D721Med (cell line): ENCODE results near the gene IFI16.

ENCODE experiments used
- DNase-seq: peaks from one replicate; pipeline ENCODE4 v3.0.0; 2011; ENCODE audit warnings: low spot score; ENCODE audit not compliant: insufficient read length
- FAIRE-seq: peaks from 2 replicates; lab custom pipeline; 2011; peaks lifted over from hg19 to GRCh38; lab: Jason Lieb, UNC
- CTCF ChIP-seq: IDR thresholded peaks from 2 replicates; pipeline ENCODE4 v1.5.1; 2012; ENCODE audit warnings: mild to moderate bottlenecking, control low read depth; ENCODE audit not compliant: insufficient read depth; ENCODE audit errors: missing control alignments

Gene IFI16

GRCh38 chr1:159009704-159010361 lies at the start of gene IFI16:
IFI16 (plus strand) TSS chr1:159009907; CDS start chr1:159014681, 4,774 bp downstream.
- DNase-seq (no peak), FAIRE-seq (no peak)
- TF ChIP-seq CTCF: no peak

- DNase-seq: no peak
- no peak for TF ChIP-seq CTCF
- FAIRE-seq: no peak
These were observed 48.5 kb upstream of the IFI16 start for GRCh38 chr1:158961178-158961577.

GRCh38 chr1:158962983-158963382 lies 46.7 kb upstream of the IFI16 start:
- no peak for FAIRE-seq
- no peak for TF ChIP-seq CTCF
- DNase-seq: no peak

GRCh38 chr1:158969166-158969565 lies 40.5 kb upstream of the IFI16 start:
- TF ChIP-seq CTCF: no peak
- FAIRE-seq: no peak
- no peak for DNase-seq

GRCh38 chr1:158969855-158970254 lies 39.9 kb upstream of the IFI16 start:
- DNase-seq (no peak), FAIRE-seq (no peak)
- no peak for TF ChIP-seq CTCF

GRCh38 chr1:158972841-158973240 lies 36.9 kb upstream of the IFI16 start:
- no peak for DNase-seq
- FAIRE-seq: no peak
- no peak for TF ChIP-seq CTCF

GRCh38 chr1:158976219-158976618 lies 33.5 kb upstream of the IFI16 start:
- DNase-seq (no peak), FAIRE-seq (no peak)
- TF ChIP-seq CTCF: no peak
